Panc1 (cell line): ENCODE measurements around the gene PCBD2. TPM values are rescaled to one million over a fixed set of nuclear protein-coding genes. Genes with fewer than 3 reads are reported as not detected.
"Not testable (repeated sequence)": the region's sequence is repeated elsewhere in the genome, so short reads cannot be mapped to it uniquely, and the experiment has no call there.

ENCODE experiments used
- ATAC-seq: fragments of 200-7000 bp; cut with Tn5 transposase; 2 replicates; pipeline ENCODE4 v1.9.1; 2020; ENCODE audit warnings: mild to moderate bottlenecking, moderate library complexity
- Bru-seq: library from RNA; stranded (reverse); fragments of 400-500 nt; gene quantifications from one replicate; lab custom pipeline; 2021; lab: Mats Ljungman, UMichigan
- BruChase-seq, 2 experiments: library from RNA; stranded (reverse); fragments of 400-500 nt; gene quantifications; one replicate each; lab custom pipeline; 2021; lab: Mats Ljungman, UMichigan
- BruUV-seq: library from RNA; stranded (reverse); fragments of 400-500 nt; replicated peaks from 2 replicates; lab custom pipeline; 2021; lab: Mats Ljungman, UMichigan
- CTCF ChIA-PET: fragments of 300-600 bp; sonication (Branson Sonifier 250); formaldehyde crosslinking; loops from one replicate; lab custom pipeline; 2022; ENCODE audit warnings: antibody characterized with exemption; lab: Charles Lee
- POLR2A ChIA-PET: fragments of 300-600 bp; sonication (Branson Sonifier 250); formaldehyde crosslinking; loops from one replicate; lab custom pipeline; 2022; ENCODE audit warnings: antibody characterized with exemption; lab: Charles Lee
- DNase-seq: peaks from one replicate; pipeline ENCODE4 v3.0.0-alpha.2; 2010; ENCODE audit warnings: low read depth, low spot score
- H3K27ac ChIP-seq: 2 replicates; pipeline ENCODE4 v1.5.1; 2011; ENCODE audit warnings: mild to moderate bottlenecking, low read length, inconsistent platforms
- H3K27me3 ChIP-seq: fragments of 200-500 bp; sonication (Bioruptor generic); 2 replicates; pipeline ENCODE4 v1.6.0; 2014; ENCODE audit warnings: low read length, inconsistent platforms; ENCODE audit not compliant: control insufficient read depth, insufficient read depth
- H3K36me3 ChIP-seq: fragments of 200-500 bp; sonication (Bioruptor generic); 2 replicates; pipeline ENCODE4 v1.5.1; 2014; ENCODE audit warnings: inconsistent platforms, mild to moderate bottlenecking, low read length, moderate library complexity; ENCODE audit not compliant: control insufficient read depth, insufficient read depth
- H3K4me1 ChIP-seq: 2 replicates; pipeline ENCODE4 v1.5.1; 2011; ENCODE audit warnings: inconsistent platforms, mild to moderate bottlenecking, low read length, moderate library complexity; ENCODE audit not compliant: control insufficient read depth, insufficient read depth
- H3K4me3 ChIP-seq, 2 experiments: 2 replicates each; pipeline ENCODE4 v1.5.1; 2011 to 2012; ENCODE audit warnings: low read depth in 2 of 2, low read length in 2 of 2, mild to moderate bottlenecking in 2 of 2, inconsistent platforms in 1 of 2, moderate library complexity in 1 of 2
- H3K9me3 ChIP-seq: fragments of 200-500 bp; sonication (Bioruptor generic); 2 replicates; pipeline ENCODE4 v1.5.1; 2014; ENCODE audit warnings: low read depth, mild to moderate bottlenecking, inconsistent platforms, low read length, moderate library complexity; ENCODE audit not compliant: control insufficient read depth, insufficient read depth
- CTCF ChIP-seq: fragments of 450-650 bp; IDR thresholded peaks from 2 replicates; pipeline ENCODE4 v1.5.1; 2017; ENCODE audit warnings: mild to moderate bottlenecking
- POLR2AphosphoS5 ChIP-seq: IDR thresholded peaks from 2 replicates; pipeline ENCODE4 v1.6.1; 2012; ENCODE audit warnings: mild to moderate bottlenecking, low read depth, low read length, moderate library complexity
- REST ChIP-seq, 2 experiments: IDR thresholded peaks; 2 replicates each; pipeline ENCODE4 v1.6.1; 2011 to 2012; ENCODE audit warnings: low read depth in 2 of 2, control low read depth in 1 of 2, low read length in 1 of 2, mild to moderate bottlenecking in 1 of 2, moderate library complexity in 1 of 2; ENCODE audit not compliant: insufficient read depth in 1 of 2
- SIN3A ChIP-seq: IDR thresholded peaks from 2 replicates; pipeline ENCODE4 v1.6.1; 2012; ENCODE audit warnings: low read depth, mild to moderate bottlenecking, low read length, moderate library complexity, borderline replicate concordance; ENCODE audit not compliant: insufficient read depth
- TCF7L2 ChIP-seq: IDR thresholded peaks from 2 replicates; pipeline ENCODE4 v1.6.1; 2011; ENCODE audit warnings: mild to moderate bottlenecking, low read depth, low read length, inconsistent platforms
- in situ Hi-C: cut with HindIII; loops from 2 replicates; pipeline ENCODE4 v1.10.0; 2016; ENCODE audit warnings: low sequenced_read_pairs, low pct_unique_long_range_greater_than_20kb
- intact Hi-C: fragments of 100-400 bp; cut with micrococcal nuclease; formaldehyde crosslinking; loops from one replicate; pipeline ENCODE4 v1.10.0; 2022; ENCODE audit not compliant: unreplicated experiment
- long read RNA-seq: library from polyadenylated mRNA; unstranded; transcript quantifications from one replicate; pipeline ENCODE4 v2.0.0, GENCODE V29; 2021; ENCODE audit not compliant: unreplicated experiment
- polyA plus RNA-seq: library from polyadenylated mRNA; unstranded; fragments of >200 nt; gene quantifications from one replicate; pipeline ENCODE4 v1.2.1, GENCODE V29; 2012; ENCODE audit warnings: missing spikeins; ENCODE audit not compliant: insufficient read length
- total RNA-seq: library from RNA; stranded (reverse); gene quantifications from one replicate; pipeline ENCODE4 v1.2.1, GENCODE V29; 2021; ENCODE audit not compliant: unreplicated experiment

The PCBD2 gene
- 19.8 TPM for total RNA-seq
- polyA plus RNA-seq = 12.3 TPM
- percentile 86 among the genes with signal in this experiment for Bru-seq, nascent RNA
- BruChase-seq, experiment 1, labeled RNA remaining after a 2-hour chase = percentile 84 among the genes with signal in this experiment
- BruChase-seq, experiment 2, labeled RNA remaining after a 6-hour chase = percentile 83 among the genes with signal in this experiment
- long read RNA-seq, transcript PCBD2-201 (4 exons, 1,223 nt) = major isoform, 21 of 32 reads
- long read RNA-seq, partial matches to known transcripts = 1 of 32 reads
- long read RNA-seq, other reads (novel, unspliced or antisense) = 10 of 32 reads

GRCh38 chr5:134904610-134905245 lies at the start of gene PCBD2:
PCBD2 (plus strand) TSS chr5:134905131; CDS start chr5:134905140, 9 bp downstream.
- Histone ChIP-seq H3K27me3 (no peaks in the 10 kb centered on the region), H3K4me1 (peaks cover 7% of the 10 kb centered on the region; the same call in 1 of the 2 replicates), H3K36me3 (no peaks in the 10 kb centered on the region; the same call in 1 of the 2 replicates), H3K4me3 (peak within 1 kb of the TSS; percentile 70 to 75), H3K9me3 (no peaks in the 10 kb centered on the region), H3K27ac (peak within 1 kb of the TSS; percentile 93)
- BruUV-seq = no TSS peak
- in situ Hi-C loops = no loop called here
- intact Hi-C loops = no loop called here
- peak; percentile 74 for TF ChIP-seq POLR2AphosphoS5
- peak; percentile 99 for TF ChIP-seq CTCF
- peak; percentile 64; the same call in 1 of the 2 replicates for TF ChIP-seq SIN3A
- TF ChIP-seq TCF7L2 = peak; percentile 36
- TF ChIP-seq REST (IDR thresholded peaks at IDR 0.05; ENCODE audit: insufficient read depth in 1 of 2, low read depth in 2 of 2, low read length in 1 of 2) = no peak; a peak in 1 of 4 replicates
- CTCF ChIA-PET = interaction anchor here (0.6 to 1.2 kb wide), 2 partner anchors 37 to 289 kb away, joined by 3 read pairs; no protein-coding TSS in a partner anchor
- ATAC-seq = peak; percentile 93
- peak; percentile 72 for DNase-seq
- POLR2A ChIA-PET = interaction anchor here (0.5 to 1.2 kb wide), 2 partner anchors 44 to 59 kb away, joined by 3 to 4 read pairs; partner anchors contain the start of gene C5orf24

- H3K9me3 ChIP-seq, intact Hi-C loops, BruUV-seq, ATAC-seq, H3K27ac ChIP-seq, POLR2A ChIA-PET, H3K4me3 ChIP-seq, H3K4me1 ChIP-seq, H3K27me3 ChIP-seq, in situ Hi-C loops, CTCF ChIA-PET, DNase-seq: not testable (repeated sequence)
- peaks cover 43% of the 10 kb centered on the region for H3K36me3 ChIP-seq
Observed at GRCh38 chr5:134856465-134856864, 48.5 kb upstream of the PCBD2 start.
